OCI-LY3 (cell line): ENCODE measurements around the gene RABL6.
"Not testable (repeated sequence)": the region's sequence is repeated elsewhere in the genome, so short reads cannot be mapped to it uniquely, and the experiment has no call there.

Experiments used
- H2AFZ ChIP-seq: fragments of 200-600, 300-600 bp; shearing (Covaris generic); 2 replicates; pipeline ENCODE4 v1.6.0; 2014; ENCODE audit warnings: antibody characterized with exemption, low read depth, low read length
- H3K27ac ChIP-seq: fragments of 200-600, 300-600 bp; sonication (generic); 2 replicates; pipeline ENCODE4 v1.5.1; 2014; ENCODE audit warnings: mild to moderate bottlenecking, low read length, moderate library complexity, mixed read lengths
- H3K27me3 ChIP-seq: fragments of 200-600, 300-600 bp; sonication (generic); 2 replicates; pipeline ENCODE4 v1.6.1; 2014; ENCODE audit warnings: low read depth, low read length, mixed read lengths
- H3K36me3 ChIP-seq: fragments of 200-600, 300-600 bp; sonication (generic); replicated peaks from 2 replicates; pipeline ENCODE3; 2014; ENCODE audit warnings: low read depth, low read length, mixed read lengths
- H3K4me1 ChIP-seq: fragments of 300-600, 200-600 bp; sonication (generic); 2 replicates; pipeline ENCODE4 v1.6.1; 2014; ENCODE audit warnings: low read length, mixed read lengths
- H3K4me2 ChIP-seq: fragments of 200-600, 300-600 bp; sonication (generic); 2 replicates; pipeline ENCODE4 v1.6.1; 2014; ENCODE audit warnings: low read length, mixed read lengths
- H3K4me3 ChIP-seq: fragments of 300-600, 200-600 bp; sonication (generic); 2 replicates; pipeline ENCODE4 v1.5.1; 2014; ENCODE audit warnings: antibody characterized with exemption, mild to moderate bottlenecking, low read length, moderate library complexity
- H3K79me2 ChIP-seq: fragments of 300-600, 200-600 bp; shearing (Covaris generic); 2 replicates; pipeline ENCODE4 v1.6.1; 2014; ENCODE audit warnings: mild to moderate bottlenecking, low read length, mixed read lengths
- H3K9ac ChIP-seq: fragments of 300-600, 200-600 bp; shearing (Covaris generic); 2 replicates; pipeline ENCODE4 v1.6.0; 2014; ENCODE audit warnings: mild to moderate bottlenecking, low read length, moderate library complexity
- H3K9me3 ChIP-seq: fragments of 200-600, 300-600 bp; shearing (Covaris generic); 2 replicates; pipeline ENCODE4 v1.6.1; 2014; ENCODE audit warnings: low read length, mixed read lengths; ENCODE audit not compliant: insufficient read depth
- H4K20me1 ChIP-seq: fragments of 200-600, 300-600 bp; sonication (generic); 2 replicates; pipeline ENCODE4 v1.6.1; 2016; ENCODE audit warnings: low read length, mixed read lengths; ENCODE audit not compliant: insufficient read depth
- CTCF ChIP-seq: fragments of 200-600, 300-600 bp; sonication (generic); IDR thresholded peaks from 2 replicates; pipeline ENCODE4 v1.5.1; 2014; ENCODE audit warnings: antibody characterized with exemption, low read length, low read depth
- EZH2phosphoT487 ChIP-seq: fragments of 200-600 bp; shearing (Covaris generic); IDR thresholded peaks from 2 replicates; pipeline ENCODE4 v1.6.1; 2018; ENCODE audit warnings: antibody characterized with exemption, mixed run types, low read depth

The RABL6 gene

DNA sequence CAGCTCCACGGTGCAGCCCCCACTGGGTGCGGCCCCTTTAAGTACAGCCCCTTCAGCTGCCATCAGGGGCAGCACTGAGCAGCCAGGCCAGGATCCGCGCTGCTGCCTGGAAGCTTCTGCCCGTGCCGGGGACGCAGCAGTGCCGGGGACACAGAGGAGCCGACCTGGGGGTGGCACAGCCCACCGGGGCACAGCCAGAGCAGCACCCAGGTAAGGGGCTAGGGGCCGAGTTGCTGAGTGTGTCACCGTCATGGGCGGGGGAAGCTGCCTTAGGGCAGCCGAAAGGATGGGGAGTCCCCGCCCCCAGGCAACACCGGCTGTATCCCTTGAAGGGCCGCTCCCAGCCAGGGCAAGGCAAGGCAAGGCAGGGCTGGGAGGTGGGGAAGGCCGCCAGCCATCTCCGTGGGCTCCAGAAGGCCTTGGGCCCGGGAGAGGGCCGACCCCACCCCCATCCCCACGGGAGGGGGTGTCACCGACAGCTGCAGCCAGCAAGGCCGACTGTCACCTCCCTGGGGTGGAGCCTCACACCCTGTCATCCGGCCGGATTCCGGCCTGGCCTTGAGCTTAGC lies 34.7 kb downstream of the RABL6 start, which contains the start of gene AJM1:
Gene AJM1 (plus strand): TSS at position 99 of the 569 bp plus-strand sequence. CDS start 1,937 bp downstream, outside the sequence.
- H3K79me2 ChIP-seq, H2AFZ ChIP-seq, H3K4me1 ChIP-seq, H3K9me3 ChIP-seq, H3K27me3 ChIP-seq, H3K36me3 ChIP-seq, H4K20me1 ChIP-seq, H3K27ac ChIP-seq: not testable (repeated sequence)
- TF ChIP-seq CTCF = peak; percentile 71
- Histone ChIP-seq H3K4me2 (peak within 1 kb of the TSS; percentile 98), H3K4me3 (peak within 1 kb of the TSS; percentile 93), H3K9ac (peak within 1 kb of the TSS; percentile 47)

- H4K20me1 ChIP-seq, H3K9ac ChIP-seq: not testable (repeated sequence)
- H3K4me3 ChIP-seq = peak overlapping the region; percentile 32; the same call in 1 of the 2 replicates
Measured at GRCh38 chr9:136843159-136843800, 35.5 kb downstream of the RABL6 start.

GRCh38 chr9:136843801-136844740 lies 36.3 kb downstream of the RABL6 start:
- peaks cover 13% of the 10 kb centered on the region for H3K4me1 ChIP-seq
- H3K4me3 ChIP-seq, H3K36me3 ChIP-seq, H3K79me2 ChIP-seq, H3K9ac ChIP-seq, H3K27me3 ChIP-seq, H3K27ac ChIP-seq, H3K9me3 ChIP-seq, H4K20me1 ChIP-seq, H2AFZ ChIP-seq: not testable (repeated sequence)
- peak overlapping the region; percentile 46; the same call in 1 of the 2 replicates for H3K4me2 ChIP-seq
- peak; percentile 50 for TF ChIP-seq CTCF

More at GRCh38 chr9:136843159-136843800, 35.5 kb downstream of the RABL6 start:
- not testable (repeated sequence) for H3K79me2 ChIP-seq, H3K27ac ChIP-seq, H3K9me3 ChIP-seq, H2AFZ ChIP-seq, H3K27me3 ChIP-seq, H3K36me3 ChIP-seq
- Histone ChIP-seq H3K4me1 (peaks cover 13% of the 10 kb centered on the region), H3K4me2 (peak overlapping the region; percentile 46)

DNA sequence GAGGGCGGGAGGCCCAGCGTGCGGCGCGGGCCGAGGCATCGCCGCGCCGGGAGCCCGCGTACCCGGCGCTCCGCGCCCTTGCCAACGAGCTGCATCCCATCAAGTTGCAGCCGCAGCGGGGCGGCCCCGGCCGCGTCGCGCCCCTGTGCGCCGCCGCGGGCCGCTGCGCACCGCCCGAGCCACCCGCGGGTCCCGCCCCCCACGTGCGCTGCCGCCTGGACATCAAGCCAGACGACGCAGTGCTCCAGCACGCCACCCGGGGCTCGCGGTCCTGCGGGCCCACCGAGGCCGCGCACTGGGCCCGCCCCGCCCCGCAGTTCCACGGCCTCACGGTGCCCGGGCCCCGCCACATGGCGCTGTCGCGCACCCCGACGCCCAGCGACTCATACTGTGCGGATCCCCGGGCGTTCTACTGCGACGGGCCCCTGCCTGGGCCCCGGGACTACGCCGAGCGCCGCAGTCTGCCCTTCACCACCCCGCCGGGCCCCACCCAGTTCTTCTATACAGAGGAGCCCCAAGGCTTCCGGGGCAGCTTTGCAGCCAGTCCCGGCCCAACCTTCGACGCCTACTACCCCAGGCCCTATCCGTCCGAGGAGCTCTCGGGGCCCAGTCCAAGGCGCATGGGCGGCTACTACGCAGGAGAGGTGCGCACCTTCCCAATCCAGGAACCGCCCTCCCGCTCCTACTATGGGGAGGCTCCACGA lies 37.2 kb downstream of the RABL6 start:
- TF ChIP-seq EZH2phosphoT487 (no peak), CTCF (no peak)
- Histone ChIP-seq H3K9me3 (no peaks in the 10 kb centered on the region), H3K4me3 (no peak overlapping the region), H3K27me3 (no peaks in the 10 kb centered on the region), H3K4me1 (peaks cover 15% of the 10 kb centered on the region), H3K27ac (no peak overlapping the region), H3K36me3 (peaks cover 3% of the 10 kb centered on the region), H2AFZ (no peak overlapping the region), H4K20me1 (peaks cover 3% of the 10 kb centered on the region; the same call in 1 of the 2 replicates), H3K79me2 (no peaks in the 10 kb centered on the region), H3K4me2 (no peak overlapping the region), H3K9ac (no peak overlapping the region)
